HFFc6 (cell line): Measurements from ENCODE around the gene ARHGAP45. TPM values are rescaled to one million over a fixed set of nuclear protein-coding genes. Genes with fewer than 3 reads are reported as not detected.

Experiments used
- DNase-seq: peaks from one replicate; pipeline ENCODE4 v3.0.0-alpha.2; 2018
- H3K27ac Mint-ChIP-seq: 2 replicates; pipeline ENCODE4 v1.8.0; 2020; ENCODE audit warnings: mild to moderate bottlenecking, mixed read lengths
- H3K27me3 Mint-ChIP-seq: 2 replicates; pipeline ENCODE4 v1.8.0; 2021; ENCODE audit warnings: mild to moderate bottlenecking, moderate library complexity, mixed read lengths; ENCODE audit not compliant: insufficient read depth
- H3K36me3 Mint-ChIP-seq: 2 replicates; pipeline ENCODE4 v1.8.0; 2021; ENCODE audit warnings: low read depth, mixed read lengths
- H3K4me1 Mint-ChIP-seq: 2 replicates; pipeline ENCODE4 v1.8.0; 2020; ENCODE audit warnings: low read depth, mixed read lengths
- H3K4me3 Mint-ChIP-seq: 2 replicates; pipeline ENCODE4 v1.8.0; 2020; ENCODE audit warnings: mild to moderate bottlenecking, moderate library complexity, mixed read lengths
- H3K9me3 Mint-ChIP-seq: 2 replicates; pipeline ENCODE4 v1.8.0; 2020; ENCODE audit warnings: mild to moderate bottlenecking, mixed read lengths
- total RNA-seq, 6 experiments: library from RNA; stranded (reverse); fragmentation: NEBNext Ultra II Directional; extraction: Animal tissue kit (Norgen Biotek cat#: 25700); gene quantifications; 2 replicates in 1 of 6; 3 replicates in 5 of 6; pipeline ENCODE4 v1.2.3, GENCODE V29; 2021
- TF ChIP-seq, protein P1 (sequence below): fragments of 200-600 bp; sonication (generic); IDR thresholded peaks from 2 replicates; pipeline ENCODE4 v1.5.0; 2021; ENCODE audit warnings: antibody characterized with exemption, mild to moderate bottlenecking

The ARHGAP45 gene
- total RNA-seq, 6 experiments from 2014 or later: 0.28 to 0.74 (median 0.60) TPM

DNA sequence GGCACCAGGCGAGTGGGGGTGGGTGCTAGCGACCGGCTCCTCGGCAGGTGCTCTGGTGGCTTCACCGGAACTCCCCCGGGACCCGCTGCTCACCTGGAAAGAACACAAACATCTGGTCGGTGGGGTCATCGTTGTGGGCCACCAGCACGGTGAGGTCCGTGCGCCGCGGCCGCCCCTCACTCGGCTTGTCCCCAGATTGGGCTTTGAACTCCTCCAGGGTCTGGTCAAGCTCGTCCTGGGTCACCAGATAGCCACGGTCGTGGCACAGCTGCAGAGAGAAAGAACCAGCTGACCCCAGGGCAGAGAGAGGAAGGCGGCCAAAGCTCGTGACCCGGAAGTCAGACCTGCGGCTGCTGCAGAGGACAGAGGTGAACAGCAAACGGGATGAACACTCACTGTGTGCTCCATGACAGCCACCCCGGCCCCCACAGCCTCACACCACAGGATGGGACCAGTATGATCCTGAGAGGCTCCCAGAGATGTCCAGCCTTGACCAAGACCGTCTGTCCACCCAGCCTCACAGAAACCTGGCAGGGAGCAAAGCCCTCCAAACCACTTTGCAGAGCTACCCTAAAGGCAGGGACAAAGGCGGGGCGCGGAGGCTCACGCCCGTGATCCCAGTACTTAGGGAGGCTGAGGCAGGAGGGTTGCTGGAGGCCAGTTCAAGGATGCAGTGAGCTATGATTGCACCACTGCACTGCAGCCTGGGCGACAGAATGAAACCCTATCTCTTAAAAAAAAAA lies 27.0 kb downstream of the ARHGAP45 start:
- no peaks in the 10 kb centered on the region; the same call in none of the 2 replicates for H3K27me3 Mint-ChIP-seq
- no peak for DNase-seq
- peak overlapping the region; percentile 97 for H3K4me3 Mint-ChIP-seq
- TF ChIP-seq, protein P1, sequence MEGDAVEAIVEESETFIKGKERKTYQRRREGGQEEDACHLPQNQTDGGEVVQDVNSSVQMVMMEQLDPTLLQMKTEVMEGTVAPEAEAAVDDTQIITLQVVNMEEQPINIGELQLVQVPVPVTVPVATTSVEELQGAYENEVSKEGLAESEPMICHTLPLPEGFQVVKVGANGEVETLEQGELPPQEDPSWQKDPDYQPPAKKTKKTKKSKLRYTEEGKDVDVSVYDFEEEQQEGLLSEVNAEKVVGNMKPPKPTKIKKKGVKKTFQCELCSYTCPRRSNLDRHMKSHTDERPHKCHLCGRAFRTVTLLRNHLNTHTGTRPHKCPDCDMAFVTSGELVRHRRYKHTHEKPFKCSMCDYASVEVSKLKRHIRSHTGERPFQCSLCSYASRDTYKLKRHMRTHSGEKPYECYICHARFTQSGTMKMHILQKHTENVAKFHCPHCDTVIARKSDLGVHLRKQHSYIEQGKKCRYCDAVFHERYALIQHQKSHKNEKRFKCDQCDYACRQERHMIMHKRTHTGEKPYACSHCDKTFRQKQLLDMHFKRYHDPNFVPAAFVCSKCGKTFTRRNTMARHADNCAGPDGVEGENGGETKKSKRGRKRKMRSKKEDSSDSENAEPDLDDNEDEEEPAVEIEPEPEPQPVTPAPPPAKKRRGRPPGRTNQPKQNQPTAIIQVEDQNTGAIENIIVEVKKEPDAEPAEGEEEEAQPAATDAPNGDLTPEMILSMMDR: no peak
- H3K36me3 Mint-ChIP-seq: no peaks in the 10 kb centered on the region
- H3K27ac Mint-ChIP-seq: peak overlapping the region; percentile 80
- H3K4me1 Mint-ChIP-seq: peaks cover 29% of the 10 kb centered on the region
- H3K9me3 Mint-ChIP-seq: no peaks in the 10 kb centered on the region

DNA sequence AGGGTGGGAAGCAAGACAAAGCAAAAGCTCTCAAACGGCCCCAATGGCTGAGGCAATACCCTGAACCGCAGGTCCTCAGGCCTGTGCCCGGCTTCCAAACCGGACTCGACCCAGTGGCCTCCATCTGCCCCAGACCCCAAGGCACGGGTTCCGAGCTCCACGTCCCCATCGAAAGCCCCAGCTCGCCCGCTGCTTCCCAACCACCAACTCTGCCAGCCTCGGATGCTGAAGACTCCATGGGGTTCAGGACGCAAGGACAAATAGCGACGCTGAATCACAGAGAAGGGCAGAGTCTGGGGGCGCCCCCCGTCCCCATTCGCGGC lies 27.6 kb downstream of the ARHGAP45 start:
- Mint-ChIP-seq H3K27me3 (no peaks in the 10 kb centered on the region; the same call in none of the 2 replicates), H3K4me3 (peak overlapping the region; percentile 97), H3K27ac (peak overlapping the region; percentile 80), H3K9me3 (peaks cover 4% of the 10 kb centered on the region), H3K36me3 (peaks cover under 1% of the 10 kb centered on the region), H3K4me1 (peaks cover 36% of the 10 kb centered on the region)
- TF ChIP-seq, protein P1: no peak
- no peak for DNase-seq

DNA sequence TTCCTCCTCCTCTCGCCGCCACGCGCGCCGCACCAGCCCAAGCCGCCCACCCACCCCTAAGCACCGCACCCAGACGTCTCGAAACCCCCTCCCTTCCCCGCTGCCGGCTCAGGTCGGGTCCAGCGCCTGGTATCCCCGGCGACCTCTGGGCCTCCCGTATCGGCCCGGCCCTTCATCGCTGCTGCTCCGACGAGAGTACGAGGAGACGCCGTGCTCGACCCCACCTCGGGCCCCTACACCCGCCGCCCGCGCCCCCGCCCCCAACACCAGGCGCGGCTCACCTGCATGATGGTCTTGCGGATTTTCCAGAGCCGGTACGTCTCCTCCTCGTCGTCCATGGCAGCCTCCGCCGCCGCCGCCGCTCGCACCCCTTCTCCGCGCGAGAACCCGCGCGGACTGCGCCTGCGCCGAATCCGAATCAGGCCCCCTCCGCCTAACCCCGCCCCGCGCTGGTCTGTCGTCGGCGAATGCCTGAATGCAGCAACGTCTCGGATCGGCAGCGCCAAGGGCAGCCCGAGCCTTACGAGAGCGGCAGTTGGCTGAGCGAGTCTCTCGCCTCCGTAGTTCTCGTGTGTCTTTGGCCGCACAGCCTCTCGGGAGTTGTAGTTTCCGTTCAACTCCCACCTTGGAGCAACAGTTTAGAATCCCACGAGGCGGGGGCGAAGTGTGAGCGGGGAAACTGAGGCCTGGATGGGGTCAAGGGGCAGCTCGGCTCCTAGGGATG lies 28.2 kb downstream of the ARHGAP45 start, which contains the start of gene POLR2E:
POLR2E (minus strand) TSS at position 398 of the 724 bp plus-strand sequence; CDS start at position 338, 60 bp downstream.
- Mint-ChIP-seq H3K36me3 (peaks cover 6% of the 10 kb centered on the region), H3K9me3 (peaks cover 9% of the 10 kb centered on the region), H3K27me3 (no peaks in the 10 kb centered on the region; the same call in none of the 2 replicates), H3K27ac (peak within 1 kb of the TSS; percentile 80), H3K4me1 (peaks cover 41% of the 10 kb centered on the region), H3K4me3 (peak within 1 kb of the TSS; percentile 97)
- TF ChIP-seq, protein P1: no peak
- DNase-seq: peak; percentile 98

DNA sequence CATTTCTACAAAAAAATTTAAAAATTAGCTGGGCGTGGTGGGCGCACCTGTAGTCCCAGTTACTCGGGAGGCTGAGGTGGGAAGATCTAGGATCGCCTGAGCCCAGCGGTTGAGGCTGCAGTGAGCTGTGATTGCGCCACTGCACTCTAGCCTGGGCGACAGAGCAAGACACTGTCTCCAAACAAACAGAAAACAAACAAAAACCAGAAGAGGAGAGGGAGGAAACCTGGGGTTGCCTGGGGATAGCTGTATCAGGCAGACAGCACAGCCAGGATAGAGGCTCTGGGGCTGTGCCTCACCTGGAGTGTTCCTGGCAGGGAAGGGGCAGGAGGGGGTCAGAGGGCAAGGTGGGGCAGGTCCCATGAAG lies 30.8 kb downstream of the ARHGAP45 start:
- H3K4me1 Mint-ChIP-seq: peaks cover 56% of the 10 kb centered on the region
- H3K27me3 Mint-ChIP-seq: peaks cover 3% of the 10 kb centered on the region
- TF ChIP-seq, protein P1: no peak
- peak overlapping the region; percentile 80; the same call in 1 of the 2 replicates for H3K27ac Mint-ChIP-seq
- H3K9me3 Mint-ChIP-seq: peaks cover 17% of the 10 kb centered on the region
- no peak for DNase-seq
- H3K36me3 Mint-ChIP-seq: peaks cover 6% of the 10 kb centered on the region
- H3K4me3 Mint-ChIP-seq: no peak overlapping the region

DNA sequence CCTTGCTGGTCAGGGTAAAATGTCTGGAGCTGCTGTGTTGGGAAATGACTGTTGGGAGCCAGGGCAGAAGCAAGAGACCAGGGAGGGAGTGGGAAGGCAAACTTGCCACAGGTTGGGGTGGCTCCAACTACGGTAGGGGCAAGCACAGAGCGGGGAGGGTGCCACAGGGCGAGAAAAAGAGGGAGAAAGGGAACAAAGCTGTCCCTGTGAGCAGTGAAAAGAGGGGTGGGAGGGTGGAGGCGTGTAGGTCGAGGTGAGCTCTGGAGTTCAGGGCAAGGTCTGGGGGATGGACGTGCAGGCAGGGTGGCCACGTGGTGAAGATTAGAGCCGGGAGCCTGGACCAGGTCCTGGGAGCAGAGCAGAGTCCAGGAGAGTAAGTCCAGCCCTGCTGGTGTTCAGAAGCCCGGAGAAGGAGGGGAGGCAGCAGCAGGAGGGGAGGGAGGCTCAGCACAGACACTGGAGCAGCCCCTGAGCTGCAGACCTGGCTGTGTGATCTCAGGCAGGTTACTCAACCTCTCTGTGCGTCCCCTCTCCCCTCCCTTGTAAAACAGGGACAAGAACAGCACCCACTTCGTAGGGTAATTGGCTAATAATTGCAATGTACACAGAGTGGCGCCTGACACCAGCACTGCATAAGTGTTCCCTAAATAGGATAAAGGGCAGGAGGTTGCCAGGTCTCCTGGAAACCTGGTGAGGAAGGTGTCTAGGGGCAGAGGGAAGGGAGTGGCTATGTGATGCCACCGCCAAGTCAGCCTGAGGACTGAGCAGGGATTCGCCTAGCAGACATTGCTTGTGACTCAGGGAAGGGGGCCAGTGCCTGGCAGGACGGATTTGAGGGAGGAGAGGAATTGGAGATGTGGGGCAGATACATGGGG lies 31.4 kb downstream of the ARHGAP45 start:
- H3K27me3 Mint-ChIP-seq: peaks cover 8% of the 10 kb centered on the region
- peak overlapping the region; percentile 43 for H3K4me3 Mint-ChIP-seq
- TF ChIP-seq, protein P1: no peak
- no peak for DNase-seq
- peaks cover 17% of the 10 kb centered on the region for H3K9me3 Mint-ChIP-seq
- peak overlapping the region; percentile 80 for H3K27ac Mint-ChIP-seq
- H3K36me3 Mint-ChIP-seq: peaks cover 6% of the 10 kb centered on the region
- H3K4me1 Mint-ChIP-seq: peaks cover 63% of the 10 kb centered on the region
